NCI-H1105 (cell line): ENCODE results near the gene TMEM129.

ENCODE experiments used
- DNase-seq: peaks from one replicate; lab custom pipeline; 2025; lab: John Stamatoyannopoulos, UW

Gene TMEM129, protein sequence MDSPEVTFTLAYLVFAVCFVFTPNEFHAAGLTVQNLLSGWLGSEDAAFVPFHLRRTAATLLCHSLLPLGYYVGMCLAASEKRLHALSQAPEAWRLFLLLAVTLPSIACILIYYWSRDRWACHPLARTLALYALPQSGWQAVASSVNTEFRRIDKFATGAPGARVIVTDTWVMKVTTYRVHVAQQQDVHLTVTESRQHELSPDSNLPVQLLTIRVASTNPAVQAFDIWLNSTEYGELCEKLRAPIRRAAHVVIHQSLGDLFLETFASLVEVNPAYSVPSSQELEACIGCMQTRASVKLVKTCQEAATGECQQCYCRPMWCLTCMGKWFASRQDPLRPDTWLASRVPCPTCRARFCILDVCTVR

DNA sequence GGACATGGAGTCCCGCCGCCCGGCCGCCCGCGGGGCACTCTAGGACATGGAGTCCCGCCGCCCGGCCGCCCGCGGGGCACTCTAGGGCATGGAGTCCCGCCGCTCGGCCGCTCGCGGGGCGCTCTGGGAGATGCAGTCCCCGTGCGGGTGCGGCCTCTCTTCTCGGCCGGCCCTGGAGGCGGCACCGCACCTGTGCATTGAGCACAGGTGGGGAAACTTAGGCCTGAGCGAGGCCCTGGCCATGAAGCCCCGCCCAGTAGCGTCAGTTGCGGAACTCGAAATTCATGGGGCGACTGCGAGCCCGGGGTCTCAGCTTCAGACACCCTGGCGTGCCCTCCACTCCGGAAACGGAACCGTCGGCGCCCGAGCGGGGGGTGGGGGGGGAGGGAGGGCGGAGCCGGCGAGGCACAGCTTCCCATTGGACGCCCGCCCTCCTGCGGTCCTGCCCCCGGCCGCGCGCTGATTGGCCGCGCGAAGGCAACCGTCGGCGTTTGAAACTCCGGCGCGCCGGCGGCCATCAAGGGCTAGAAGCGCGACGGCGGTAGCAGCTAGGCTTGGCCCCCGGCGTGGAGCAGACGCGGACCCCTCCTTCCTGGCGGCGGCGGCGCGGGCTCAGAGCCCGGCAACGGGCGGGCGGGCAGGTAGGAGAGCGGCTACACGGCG lies at the start of gene TMEM129, which contains the start of gene TACC3:
Gene TMEM129 (minus strand): TSS at position 321 of the 663 bp plus-strand sequence. CDS start 486 bp downstream, outside the sequence.
Gene TACC3 (plus strand): TSS at position 519 of the 663 bp plus-strand sequence. CDS start 1,901 bp downstream, outside the sequence.
- DNase-seq, result peak; percentile 89

DNA sequence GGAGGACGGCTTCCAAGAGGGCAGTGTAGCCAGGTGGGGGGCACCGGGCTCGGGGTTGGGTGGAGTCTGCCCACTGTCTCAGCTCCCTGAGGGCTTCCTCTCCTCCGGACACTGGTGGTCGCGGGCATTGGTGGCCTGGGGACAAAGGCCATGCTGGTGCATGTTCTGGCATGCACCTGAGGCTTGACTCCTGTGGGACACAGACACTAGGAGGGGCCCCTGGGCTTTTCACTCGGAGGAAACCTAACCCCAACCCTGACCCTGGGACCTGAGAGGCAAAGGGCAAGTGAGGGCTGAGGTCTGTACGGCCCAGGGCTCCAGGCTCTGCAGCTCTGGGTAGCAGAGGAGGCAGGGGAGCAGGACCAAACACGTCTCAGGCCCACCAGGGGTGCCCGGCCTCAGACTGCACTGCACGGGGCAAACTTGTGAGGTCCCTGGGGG lies 49.7 kb upstream of the TMEM129 start:
- no peak for DNase-seq

DNA sequence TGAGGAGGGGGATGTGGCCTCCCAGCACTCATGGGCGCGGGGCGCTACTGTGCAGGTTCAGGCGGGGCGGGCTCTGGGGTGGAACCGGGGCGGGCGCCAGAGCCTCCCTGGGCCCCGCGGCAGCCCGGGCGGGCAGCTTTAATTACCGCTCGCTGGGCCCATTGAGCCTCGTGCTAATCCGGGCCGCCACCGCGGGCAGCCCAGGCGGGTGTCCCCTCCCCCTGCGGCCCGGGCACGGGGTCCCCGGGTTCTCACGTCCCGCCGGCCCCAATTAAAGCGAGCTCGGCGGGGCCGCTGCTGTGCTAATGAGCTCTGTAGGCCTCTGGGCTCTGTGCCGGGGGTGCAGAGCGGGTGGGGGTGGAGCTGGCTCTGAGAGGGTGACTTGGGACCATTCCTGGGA lies 49.1 kb upstream of the TMEM129 start:
- DNase-seq, result no peak

DNA sequence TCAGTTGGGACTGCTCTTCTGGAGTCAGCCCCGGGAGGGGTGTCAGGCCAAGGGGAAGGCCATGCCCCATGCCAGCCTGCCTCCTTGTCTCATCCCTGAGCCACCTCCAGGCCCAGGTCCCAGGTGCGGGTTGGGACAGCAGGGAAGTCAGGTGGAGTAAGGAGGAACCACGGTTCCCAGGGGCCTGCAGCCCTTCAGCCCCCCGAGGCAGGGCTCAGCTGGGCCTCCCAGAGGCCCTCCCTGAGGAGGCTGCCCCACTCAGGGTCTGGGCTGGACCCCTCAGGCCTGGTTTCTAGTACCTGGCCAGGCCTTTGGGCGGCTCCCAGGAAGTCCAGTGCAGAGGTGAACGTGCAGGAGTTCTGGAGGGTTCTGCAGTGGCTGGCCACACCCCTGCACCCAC lies 48.6 kb upstream of the TMEM129 start:
- DNase-seq, result no peak

DNA sequence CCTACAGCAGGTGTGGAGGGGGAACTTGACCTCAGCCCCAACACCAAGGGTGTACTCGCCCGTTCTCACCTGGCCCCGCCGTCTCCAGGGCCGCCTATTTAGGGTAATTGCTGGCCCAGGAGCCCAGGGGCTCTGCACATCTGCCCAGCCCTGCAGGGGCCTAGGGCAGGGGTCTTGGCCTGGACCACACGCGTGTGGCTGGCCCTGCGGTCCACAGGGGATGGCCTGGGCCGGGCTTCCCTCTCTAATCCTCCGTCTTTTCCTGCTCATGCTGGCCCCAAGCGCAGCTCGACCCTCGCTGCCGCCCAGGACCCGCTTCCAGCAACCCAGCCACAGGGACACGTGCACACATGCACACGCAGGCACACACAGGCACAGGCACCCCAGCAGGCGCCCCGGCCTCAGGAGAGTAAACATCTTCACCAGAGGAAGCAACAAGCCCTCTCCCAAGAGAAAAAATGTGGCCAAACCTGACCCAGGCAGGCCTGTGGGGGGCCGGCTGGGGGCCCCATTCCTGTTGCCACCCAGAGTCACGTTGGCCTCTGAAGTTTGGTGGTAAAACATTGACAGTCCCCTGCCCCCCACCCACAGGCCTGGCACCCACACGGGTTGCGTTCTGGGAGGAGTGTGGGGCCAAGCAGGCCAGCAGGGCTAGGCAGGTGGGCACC lies 47.4 kb upstream of the TMEM129 start:
- no peak for DNase-seq

DNA sequence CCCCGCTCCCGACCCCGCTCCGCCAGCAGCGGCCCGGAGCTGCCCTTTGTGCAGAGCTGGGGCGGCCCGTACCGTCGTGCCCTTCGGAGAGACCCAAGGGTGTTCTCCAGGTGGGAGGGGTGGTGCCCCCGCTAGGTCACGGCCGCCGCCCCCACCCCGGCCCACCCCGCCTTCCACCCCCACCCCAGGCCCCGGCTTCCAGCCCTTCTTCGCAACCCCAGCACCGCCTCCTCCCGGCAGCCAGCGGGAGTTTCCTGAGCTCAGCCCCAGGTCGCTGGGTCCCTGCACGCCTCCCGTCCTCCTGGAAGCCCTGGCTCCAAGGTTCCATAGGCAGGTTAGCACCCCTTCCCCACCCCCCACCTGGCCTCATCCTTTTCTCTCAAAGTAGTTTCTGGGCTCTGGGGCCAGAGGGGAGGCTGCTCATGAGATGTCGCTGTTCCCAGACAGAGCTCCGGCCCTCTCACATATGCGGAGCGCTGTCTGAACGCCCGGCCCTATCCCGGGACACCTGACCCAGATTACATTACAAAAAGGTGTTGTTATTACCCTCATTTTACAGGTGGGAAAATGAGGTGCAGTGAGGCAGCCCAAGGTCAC lies 46.7 kb upstream of the TMEM129 start:
- no peak for DNase-seq

DNA sequence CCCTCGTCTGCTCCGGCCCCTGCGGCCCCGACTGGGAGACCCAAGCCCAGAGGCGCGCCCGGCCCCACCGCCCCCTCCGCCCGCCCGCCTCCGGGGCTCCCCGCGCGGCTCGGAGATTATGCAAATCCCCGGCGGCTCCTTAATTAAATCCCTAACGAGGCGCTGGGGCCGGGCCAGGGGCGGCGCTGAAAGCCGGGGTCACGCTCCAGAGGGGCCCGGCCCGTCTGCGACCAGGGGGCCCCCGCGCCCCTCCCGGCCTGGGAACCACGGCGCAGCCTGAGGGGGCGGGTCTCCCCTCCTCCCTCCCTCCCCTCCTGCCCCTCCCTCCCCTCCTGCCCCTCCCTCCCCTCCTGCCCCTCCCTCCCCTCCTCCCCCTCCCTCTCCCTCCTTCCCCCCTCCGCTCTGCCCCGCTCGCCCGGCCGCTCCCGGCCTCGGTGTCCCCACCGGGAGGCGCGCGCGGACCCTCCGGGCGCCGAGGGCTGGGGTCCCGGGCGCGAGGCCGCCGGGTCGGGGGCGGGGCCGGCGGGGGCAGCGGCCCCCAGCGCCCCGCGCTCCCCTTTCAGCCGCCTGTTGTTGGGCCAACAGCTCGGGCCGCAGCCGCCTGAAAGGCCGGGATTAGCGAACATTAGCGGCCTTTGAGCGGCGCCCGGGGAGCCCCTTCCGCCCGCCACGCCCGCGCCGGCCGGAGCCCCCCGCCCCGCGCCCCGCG lies 46.1 kb upstream of the TMEM129 start:
- DNase-seq, result no peak

DNA sequence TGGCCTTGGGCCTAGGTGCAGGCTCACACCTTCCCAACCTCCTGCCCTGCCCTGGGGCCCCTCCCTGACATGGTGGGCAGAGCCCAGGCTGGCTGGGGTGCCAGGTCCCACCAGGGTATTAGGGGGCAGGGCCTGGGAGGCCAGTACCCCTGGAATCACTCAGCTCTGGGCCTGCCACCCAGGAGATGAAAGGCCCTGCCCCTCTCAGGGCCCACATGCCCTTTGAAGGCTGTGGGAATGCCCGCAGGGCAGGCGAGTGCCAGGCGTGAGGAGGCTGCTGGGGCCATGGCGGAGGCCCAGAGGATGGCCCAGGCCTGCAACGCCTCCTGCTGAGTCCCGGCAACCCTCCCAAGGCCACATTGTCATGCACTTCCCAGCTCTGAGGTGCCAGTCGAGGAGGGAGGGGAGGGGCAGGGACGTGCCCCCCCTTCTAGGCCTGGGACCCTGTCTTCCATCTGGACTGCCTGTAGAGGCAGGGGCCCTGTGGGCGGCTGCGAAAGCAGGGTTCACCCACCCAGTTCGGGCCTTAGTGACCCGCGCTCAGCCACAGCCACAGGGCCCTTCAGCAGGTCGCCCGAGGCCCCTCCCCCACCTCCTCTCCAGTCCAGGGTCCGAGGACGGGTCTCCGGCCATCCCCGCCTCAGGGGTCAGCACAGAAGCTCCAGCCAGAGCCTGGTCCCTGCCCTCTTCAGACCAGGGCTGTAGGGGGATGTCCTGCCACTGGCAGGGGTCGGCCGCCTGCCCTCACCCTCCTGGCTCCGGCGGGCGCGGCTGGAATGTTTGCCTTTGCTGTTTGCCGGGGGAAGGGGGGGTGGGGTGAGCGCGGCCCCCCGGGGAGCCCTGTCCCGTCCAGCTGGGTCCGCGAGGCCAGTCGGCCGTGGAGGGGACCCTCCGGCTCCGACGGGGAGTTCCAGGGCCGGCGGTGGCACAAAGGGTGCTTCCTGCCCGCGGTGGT lies 45.3 kb upstream of the TMEM129 start:
- DNase-seq, result no peak

DNA sequence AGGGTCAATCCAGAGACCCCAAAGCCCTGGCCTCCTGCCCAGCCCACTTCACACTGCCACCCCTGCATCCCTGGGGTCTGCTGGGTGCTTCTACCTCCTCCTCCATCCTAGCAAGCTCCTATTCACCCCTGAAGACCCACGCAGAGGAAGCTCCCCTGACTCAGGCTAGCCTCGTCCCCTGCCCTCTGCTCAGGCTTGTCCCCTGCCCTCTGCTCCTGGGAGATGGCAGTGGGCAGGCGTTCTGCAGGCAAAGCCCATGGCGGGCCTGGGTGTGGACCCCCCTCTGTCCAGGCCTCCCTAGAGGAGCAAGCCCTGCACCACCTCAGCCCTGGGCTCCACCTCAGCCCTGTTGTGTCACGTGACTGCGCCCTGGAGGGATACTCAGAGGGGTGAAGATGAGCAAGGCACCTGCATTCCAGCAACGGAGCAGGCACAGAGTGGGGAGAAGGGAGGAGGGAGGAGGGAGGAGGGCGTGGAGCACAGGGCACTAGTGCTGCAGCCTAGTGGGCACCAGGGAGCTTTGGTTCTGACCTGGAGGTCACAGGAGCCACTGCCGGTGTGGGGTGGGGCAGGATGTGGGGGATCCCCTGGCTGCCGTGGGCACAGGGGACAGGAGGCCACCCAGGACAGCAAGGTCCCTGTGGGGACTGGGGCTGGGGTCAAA lies 44.4 kb upstream of the TMEM129 start:
- DNase-seq, result no peak

DNA sequence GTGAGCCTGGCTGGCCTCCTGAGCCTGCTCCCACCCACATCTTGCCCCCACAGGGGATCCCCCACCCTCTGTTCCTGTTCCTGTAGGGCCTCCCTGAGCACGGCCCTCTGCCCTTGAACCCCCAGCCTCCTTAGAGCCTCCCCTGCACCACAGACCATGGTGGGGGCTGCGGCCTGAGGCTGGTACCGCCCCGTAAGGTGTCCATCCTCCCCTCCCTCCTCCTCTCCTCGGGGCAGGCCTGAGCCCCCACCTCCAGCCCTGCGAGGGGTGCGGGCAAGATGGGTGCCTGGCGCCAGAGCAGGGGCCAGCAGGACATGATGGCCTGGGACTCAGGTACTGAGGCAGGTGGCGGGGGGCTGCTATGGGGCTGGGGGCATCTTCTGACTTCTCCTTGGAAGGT lies 43.5 kb upstream of the TMEM129 start:
- DNase-seq, result no peak

DNA sequence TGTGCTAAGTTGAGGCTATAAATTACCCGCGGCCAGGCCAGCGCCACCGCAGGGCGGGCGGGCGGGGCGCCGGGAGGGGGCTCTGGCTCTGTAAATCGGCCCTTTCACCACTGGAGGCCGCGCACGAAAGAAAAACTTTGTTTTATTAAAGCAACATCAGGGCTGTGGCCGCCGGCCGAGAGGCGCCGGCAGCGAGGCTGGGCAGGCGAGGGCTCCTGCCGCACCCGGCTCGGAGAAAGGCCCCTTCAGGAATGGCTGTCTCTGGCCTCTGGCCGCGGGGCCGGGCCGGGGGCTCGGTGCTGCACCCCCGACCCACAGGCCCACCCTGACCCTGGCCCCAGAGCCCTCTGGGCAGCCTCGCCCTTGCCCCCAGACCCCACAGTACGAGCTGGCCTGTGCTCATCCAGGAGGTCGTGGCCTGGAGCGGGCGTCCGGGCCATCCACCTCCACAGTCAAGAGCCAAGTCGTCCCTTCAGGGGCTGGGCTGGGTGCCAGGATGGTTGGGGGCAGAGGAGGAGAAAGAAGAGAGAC lies 42.5 kb upstream of the TMEM129 start:
- DNase-seq, result no peak

DNA sequence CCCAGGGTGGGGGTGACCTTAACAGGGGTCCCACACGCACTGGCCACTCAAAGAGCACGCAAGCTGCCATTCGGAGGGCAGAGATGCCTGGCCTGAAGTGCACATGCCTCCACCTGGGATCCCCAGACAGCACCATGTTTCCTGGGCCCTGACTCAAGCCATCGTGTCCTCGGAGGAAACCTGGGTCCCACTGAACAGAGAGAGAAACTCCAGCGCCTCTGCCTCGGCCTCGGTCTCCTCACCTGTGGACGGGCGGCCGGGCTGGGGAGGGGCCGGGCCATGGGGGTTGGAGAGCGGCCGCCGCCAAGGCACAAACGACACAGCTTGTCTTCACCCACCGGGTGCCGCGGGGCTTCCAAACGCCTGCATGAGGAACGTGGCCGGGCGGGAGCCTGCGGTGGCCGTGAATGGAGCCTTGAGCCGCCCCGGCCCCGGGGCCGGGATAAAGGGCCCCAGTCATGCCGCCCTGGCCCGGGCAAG lies 42.0 kb upstream of the TMEM129 start:
- no peak for DNase-seq

DNA sequence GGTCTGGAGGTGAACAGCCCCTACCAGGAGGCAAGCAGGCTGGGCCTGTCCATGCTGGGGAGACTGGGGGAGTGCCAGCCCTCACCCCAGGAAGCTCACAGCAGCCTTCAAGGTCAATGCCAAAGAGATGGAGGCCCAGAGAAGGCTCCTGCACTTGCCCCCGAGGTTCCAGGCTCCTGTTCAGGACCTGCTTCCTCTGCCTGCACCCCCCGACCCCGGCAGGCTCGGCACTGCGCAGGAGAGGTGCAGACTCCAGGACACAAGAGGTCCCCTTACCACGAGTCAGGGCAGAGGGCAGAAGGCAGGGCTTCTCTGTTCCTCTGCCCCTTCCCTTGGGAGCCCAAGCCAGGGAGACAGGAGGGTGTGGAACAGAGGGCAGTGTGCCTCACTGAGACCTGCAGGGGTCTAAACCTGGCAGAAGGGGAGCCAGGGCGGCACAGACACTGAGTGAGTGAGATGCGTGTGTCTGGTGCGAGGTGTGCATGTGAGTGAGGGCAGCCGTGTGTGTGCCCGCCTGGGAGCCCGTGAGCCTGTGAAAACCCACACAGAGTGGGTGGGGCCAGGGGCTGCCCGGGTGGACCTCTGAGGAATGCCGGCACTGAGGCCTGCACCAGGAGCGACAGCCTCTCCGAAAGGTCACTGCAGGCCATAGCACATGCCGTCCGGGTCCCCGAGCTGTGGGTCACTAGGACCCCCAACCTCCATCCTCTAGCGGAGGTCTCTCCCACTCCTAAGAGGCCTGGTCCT lies 41.3 kb upstream of the TMEM129 start:
- no peak for DNase-seq

DNA sequence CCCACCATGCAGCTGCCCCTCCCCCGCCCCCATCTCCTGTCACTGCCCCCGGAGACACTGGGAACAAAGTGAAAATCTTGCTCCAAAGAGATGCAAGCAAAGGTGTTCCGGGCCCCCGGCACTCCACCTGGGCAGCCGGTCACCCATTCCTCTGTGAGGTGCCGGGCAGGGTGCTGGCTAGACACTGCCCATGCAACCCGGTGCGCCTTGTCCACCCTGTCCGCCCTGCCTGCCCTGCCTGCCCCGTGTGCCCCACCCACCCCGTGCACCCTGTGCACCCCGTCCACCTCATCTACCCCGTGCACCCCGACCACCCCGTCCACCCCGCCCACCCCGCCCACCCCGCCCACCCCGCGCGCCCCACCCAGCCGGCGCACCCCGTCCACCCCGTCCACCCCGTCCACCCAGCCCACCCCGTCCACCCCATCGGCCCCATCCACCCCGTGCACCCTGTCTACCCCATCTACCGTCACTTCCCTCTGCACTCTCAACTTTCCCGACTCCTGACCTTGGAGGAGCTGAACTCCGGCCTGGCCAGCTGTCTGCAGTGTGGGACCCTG lies 40.1 kb upstream of the TMEM129 start:
- no peak for DNase-seq

DNA sequence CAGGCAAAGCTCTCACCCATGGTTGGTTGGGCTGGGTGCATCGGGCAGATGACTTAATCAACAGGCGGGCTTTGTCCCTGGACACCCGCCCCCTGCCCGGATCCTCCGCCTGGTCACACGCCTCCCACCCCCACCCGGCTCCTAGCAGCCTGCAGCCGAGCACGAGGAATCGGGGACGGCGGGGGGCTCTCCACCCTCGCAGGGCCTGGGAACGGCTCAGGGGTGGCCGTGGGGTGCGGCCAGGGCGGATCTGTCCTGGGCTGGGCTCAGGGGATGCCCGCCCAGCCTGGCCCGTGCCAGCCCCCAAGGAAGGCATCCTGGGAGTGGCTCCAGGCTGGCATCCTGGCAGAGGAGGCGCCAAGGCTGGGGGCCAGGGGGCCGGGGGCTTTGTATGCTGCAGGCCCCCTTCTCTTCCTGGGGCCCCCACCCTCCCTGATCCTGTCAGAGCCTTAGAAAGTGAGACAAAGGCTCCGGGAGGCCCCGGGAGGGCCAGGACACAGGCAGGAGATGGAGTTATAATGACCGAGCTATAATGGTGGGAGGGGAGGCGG lies 39.5 kb upstream of the TMEM129 start:
- DNase-seq, result no peak

DNA sequence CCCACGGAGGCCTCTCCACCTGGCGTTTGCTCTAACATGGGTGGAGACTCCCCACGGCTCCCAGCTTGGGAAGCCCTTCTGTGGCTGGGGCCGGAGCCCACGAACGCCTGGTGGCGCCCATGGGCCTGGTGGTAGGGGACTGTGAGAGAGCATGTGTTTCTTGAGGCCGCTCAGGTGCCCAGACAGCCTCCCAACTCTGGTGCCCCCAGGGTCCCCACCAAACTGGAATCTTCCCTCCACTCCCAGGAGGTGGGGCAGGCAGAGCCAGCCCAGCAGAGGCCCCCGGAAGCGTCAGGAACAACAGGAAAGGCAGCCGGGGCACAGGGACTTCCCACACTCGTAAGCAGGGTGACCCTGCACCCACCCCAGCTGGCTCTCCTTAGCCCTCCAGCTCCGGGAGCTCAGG lies 38.7 kb upstream of the TMEM129 start:
- no peak for DNase-seq

DNA sequence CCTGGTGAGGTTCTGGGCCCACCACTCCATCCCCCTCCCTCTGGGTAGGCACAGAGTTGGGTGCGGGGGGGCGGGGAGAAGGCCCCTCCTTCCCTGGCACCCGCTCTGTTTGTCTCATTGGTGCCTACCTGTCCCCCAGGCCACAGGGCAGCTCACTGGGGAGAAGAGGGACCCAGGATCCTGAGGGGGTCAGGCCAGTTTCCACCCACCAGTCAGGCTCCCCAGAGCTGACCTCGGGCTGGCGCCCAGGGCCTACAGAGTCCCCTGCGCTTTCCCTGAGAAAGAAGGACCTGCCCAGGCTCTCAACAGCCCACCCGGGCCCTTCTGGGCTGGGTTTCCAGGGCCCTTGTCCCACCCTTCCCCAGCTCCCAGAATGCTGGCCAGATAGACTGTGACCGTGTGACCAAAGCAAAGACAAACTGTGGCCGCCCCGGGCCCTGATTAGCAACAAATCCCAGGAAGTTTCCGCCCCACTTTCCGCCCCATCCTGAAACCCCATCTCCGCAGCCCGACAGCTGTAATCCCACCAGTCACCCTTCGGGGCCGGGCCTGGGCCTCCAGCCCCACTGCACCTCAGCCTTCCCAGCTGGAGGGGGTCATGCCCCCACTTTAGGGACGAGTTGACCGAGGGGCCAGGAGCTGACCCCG lies 38.2 kb upstream of the TMEM129 start:
- no peak for DNase-seq
